Naive thymus-derived CD8-positive, alpha-beta T cell (primary cell): ENCODE measurements around the gene BANP. TPM values are rescaled to one million over a fixed set of nuclear protein-coding genes. Genes with fewer than 3 reads are reported as not detected.
"Not testable (repeated sequence)": the region's sequence is repeated elsewhere in the genome, so short reads cannot be mapped to it uniquely, and the experiment has no call there.

ENCODE experiments used
- ATAC-seq, 2 donors: fragments of 150-1000 bp; cut with Tn5 transposase in 1 of 2; sonication (Bioruptor Pico), chemical (Tn5 transposase) in 1 of 2; 1 replicate in 1 of 2; 2 replicates in 1 of 2; pipeline ENCODE4 v1.10.0; 2021; ENCODE audit warnings: mild to moderate bottlenecking in 2 of 2, moderate library complexity in 2 of 2
- POLR2A ChIA-PET: fragments of 350-600 bp; sonication (Branson Sonifier 250); formaldehyde crosslinking; loops from one replicate; lab custom pipeline; 2021; ENCODE audit warnings: antibody characterized with exemption; lab: Charles Lee
- DNase-seq, 10 donors: peaks; one replicate each; pipeline versions ENCODE4 v3.0.0 to v3.0.0-alpha.2; 2020 to 2022
- H3K27ac Mint-ChIP-seq, 10 donors: one replicate each; pipeline ENCODE4 v1.8.0; 2020 to 2022; ENCODE audit warnings: mild to moderate bottlenecking in 10 of 10, mixed read lengths in 10 of 10, moderate library complexity in 4 of 10, inconsistent platforms in 1 of 10
- H3K27me3 Mint-ChIP-seq, 5 donors: one replicate each; pipeline ENCODE4 v1.8.0; 2021 to 2022; ENCODE audit warnings: mixed read lengths in 5 of 5
- H3K36me3 Mint-ChIP-seq, 3 donors: one replicate each; pipeline ENCODE4 v1.8.0; 2020 to 2022; ENCODE audit warnings: mixed read lengths in 3 of 3, mild to moderate bottlenecking in 2 of 3, inconsistent platforms in 1 of 3
- H3K4me1 Mint-ChIP-seq, 4 donors: one replicate each; pipeline ENCODE4 v1.8.0; 2021 to 2022; ENCODE audit warnings: mixed read lengths in 4 of 4
- H3K4me3 Mint-ChIP-seq, 10 donors: one replicate each; pipeline ENCODE4 v1.8.0; 2020 to 2022; ENCODE audit warnings: mild to moderate bottlenecking in 10 of 10, mixed read lengths in 10 of 10, moderate library complexity in 6 of 10, inconsistent platforms in 1 of 10
- H3K9me3 Mint-ChIP-seq, 9 donors: one replicate each; pipeline ENCODE4 v1.8.0; 2020 to 2022; ENCODE audit warnings: mixed read lengths in 9 of 9, mild to moderate bottlenecking in 3 of 9, inconsistent platforms in 1 of 9, moderate library complexity in 1 of 9
- polyA plus RNA-seq, 3 donors: library from polyadenylated mRNA; unstranded; fragments of 300-500 nt; fragmentation: Illumina TruSeq; gene quantifications; one replicate each; pipeline ENCODE4 v1.2.3, GENCODE V29; 2021
- total RNA-seq, 8 experiments: library from RNA in 2 of 8; stranded (reverse) in 2 of 8; gene quantifications; one replicate each; pipeline ENCODE4 v1.2.3 and lab custom pipeline; 2021 to 2026

The BANP gene
- total and polyA plus RNA-seq, 5 experiments from 2014 or later: 13.4 to 89.4 (median 29.1) TPM

DNA sequence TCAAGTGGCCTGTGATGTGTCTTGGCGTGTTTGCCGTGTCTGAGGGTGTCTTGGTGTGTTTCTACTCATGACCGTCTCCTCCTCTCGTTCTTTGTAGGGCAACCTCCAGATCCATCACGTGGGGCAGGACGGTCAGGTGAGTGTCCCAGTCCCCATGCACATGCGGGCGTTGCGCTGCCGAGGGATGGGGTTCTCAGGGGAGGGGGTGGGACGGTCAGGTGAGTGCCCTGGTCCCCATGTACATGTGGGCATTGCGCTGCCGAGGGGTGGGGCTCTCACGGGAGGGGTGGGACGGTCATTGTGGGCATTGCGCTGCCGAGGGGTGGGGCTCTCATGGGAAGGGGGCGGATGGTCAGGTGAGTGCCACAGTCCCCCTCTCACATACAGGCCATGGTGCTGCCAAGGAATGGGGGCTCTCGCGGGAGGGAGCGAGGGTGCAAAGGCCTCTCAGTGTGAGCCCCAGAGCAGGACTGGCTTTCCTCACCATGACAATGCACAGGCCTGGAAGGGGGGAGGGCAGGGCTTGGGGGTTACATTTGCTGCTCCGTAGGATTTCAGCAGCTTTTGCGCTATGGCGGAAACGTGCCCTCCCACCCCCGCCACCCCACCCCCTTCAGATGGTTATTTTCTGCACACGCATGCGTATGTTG, 86.8 kb downstream of the BANP start:
- H3K9me3 Mint-ChIP-seq, ATAC-seq, H3K27me3 Mint-ChIP-seq, H3K4me3 Mint-ChIP-seq, DNase-seq, H3K27ac Mint-ChIP-seq, POLR2A ChIA-PET: not testable (repeated sequence)
- Mint-ChIP-seq H3K36me3 (peaks cover 0 to 72% (median 11%) of the 10 kb centered on the region in 3 donors), H3K4me1 (peaks cover 0 to 15% (median 4%) of the 10 kb centered on the region in 4 donors)

DNA sequence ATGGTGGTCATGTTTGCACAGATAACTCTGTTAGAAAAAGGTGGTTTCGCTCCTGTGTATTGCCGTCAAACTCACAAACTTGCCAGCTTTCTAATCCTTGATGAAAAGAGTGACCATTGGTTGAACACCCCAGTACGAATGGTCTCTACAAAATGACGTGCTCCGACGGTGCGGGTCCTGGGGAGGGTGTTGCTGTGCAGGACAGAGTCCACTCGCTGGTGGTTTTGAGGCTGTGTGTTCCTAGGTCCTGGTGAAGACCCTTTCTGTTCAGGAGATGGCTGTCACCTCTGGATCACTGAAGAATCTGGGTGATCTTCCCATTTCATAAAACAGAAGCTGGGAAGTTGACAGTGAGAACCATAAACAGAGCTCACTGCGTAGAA, 87.3 kb downstream of the BANP start:
- H3K9me3 Mint-ChIP-seq, DNase-seq, POLR2A ChIA-PET, H3K4me3 Mint-ChIP-seq, H3K27me3 Mint-ChIP-seq, ATAC-seq: not testable (repeated sequence)
- H3K4me1 Mint-ChIP-seq: peaks cover 0 to 20% (median 6%) of the 10 kb centered on the region in 4 donors
- peaks cover 0 to 73% (median 10%) of the 10 kb centered on the region in 3 donors for H3K36me3 Mint-ChIP-seq
- H3K27ac Mint-ChIP-seq: peak overlapping the region in 1 of 10 donors; percentile 75

DNA sequence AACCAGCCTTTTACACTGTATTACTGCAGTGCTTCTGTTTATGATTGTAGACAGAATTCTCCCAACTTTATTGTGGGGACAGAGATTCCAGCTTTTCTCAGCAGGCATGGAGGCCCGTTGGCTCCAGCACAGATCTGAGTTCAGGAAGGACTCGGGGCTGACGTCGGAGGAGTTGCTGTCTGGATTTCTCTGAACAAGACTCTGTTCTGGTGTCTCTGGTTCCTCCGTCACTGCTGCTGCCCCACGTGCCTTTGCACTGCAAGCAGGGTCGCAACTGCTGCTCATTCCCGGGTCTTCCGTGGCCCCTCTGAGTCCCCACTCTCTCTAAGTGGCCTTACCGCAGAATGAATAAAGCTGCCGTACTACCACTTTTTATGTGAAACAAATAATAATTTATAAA, 88.4 kb downstream of the BANP start:
- no peaks in the 10 kb centered on the region for H3K9me3 Mint-ChIP-seq
- no peak overlapping the region for H3K4me3 Mint-ChIP-seq
- H3K27ac Mint-ChIP-seq: peak overlapping the region in 2 of 10 donors; percentile 11 to 65
- no peaks in the 10 kb centered on the region for H3K27me3 Mint-ChIP-seq
- ATAC-seq (no peak), DNase-seq (no peak)
- H3K36me3 Mint-ChIP-seq: peaks cover 0 to 66% (median 10%) of the 10 kb centered on the region in 3 donors
- POLR2A ChIA-PET: no interaction called here
- H3K4me1 Mint-ChIP-seq: peaks cover 0 to 30% (median 6%) of the 10 kb centered on the region in 4 donors

DNA sequence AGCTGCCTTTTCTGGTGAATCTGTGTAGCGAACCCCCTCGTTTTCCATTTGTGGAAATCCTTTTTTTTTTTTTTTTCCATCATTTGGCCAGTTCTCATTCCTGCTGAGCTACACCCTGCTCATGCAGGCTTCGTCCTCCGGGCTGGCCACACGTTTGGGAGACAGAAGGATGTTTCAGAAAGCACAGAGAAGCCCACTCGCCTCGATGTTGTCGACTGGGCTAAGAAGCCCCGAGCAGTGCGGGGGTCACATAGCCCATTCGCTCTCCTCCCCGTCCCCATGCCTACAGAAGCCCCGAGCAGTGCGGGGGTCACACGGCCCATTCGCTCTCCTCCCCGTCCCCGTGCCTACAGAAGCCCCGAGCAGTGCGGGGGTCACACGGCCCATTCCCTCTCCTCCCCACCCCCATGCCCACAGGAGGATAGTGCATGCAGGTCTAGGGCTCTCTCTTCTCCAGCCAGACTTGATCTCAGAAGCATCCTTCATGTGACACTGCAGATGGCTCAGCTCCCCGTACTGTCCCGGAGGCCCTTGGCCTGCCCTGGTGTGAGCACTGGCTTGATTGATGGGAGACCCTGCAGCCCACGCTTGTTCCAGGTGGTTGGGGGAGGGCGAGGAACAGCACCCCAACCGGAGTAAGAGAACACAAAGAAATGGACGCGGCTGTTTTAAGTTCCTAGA, 89.1 kb downstream of the BANP start:
- H3K4me3 Mint-ChIP-seq, H3K9me3 Mint-ChIP-seq, ATAC-seq, H3K27me3 Mint-ChIP-seq, DNase-seq, H3K27ac Mint-ChIP-seq, POLR2A ChIA-PET: not testable (repeated sequence)
- Mint-ChIP-seq H3K4me1 (peaks cover 0 to 34% (median 6%) of the 10 kb centered on the region in 4 donors), H3K36me3 (peaks cover 0 to 64% (median 10%) of the 10 kb centered on the region in 3 donors)

DNA sequence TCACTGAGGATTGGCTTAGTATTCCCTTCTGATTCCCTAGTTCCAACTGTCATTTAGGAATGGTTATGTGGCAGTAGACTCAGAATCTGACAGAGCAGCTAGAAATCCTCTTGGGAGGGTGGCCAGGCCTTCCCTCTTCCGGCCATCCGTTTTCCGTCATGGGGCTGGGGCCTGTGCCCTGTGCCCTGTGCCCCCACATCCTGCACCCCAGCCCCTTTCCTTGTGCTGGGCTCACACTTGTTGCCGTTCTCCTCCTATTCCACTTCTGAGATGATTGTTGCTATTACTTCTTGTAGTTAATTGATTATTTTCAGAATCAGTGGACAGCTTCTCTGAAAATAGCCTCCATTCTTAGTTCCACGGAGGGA, 89.6 kb downstream of the BANP start:
- H3K4me3 Mint-ChIP-seq, ATAC-seq, H3K27me3 Mint-ChIP-seq, H3K9me3 Mint-ChIP-seq, POLR2A ChIA-PET, DNase-seq: not testable (repeated sequence)
- Mint-ChIP-seq H3K4me1 (peaks cover 0 to 39% (median 6%) of the 10 kb centered on the region in 4 donors), H3K27ac (peak overlapping the region in 1 of 10 donors; percentile 53), H3K36me3 (peaks cover 0 to 60% (median 9%) of the 10 kb centered on the region in 3 donors)

DNA sequence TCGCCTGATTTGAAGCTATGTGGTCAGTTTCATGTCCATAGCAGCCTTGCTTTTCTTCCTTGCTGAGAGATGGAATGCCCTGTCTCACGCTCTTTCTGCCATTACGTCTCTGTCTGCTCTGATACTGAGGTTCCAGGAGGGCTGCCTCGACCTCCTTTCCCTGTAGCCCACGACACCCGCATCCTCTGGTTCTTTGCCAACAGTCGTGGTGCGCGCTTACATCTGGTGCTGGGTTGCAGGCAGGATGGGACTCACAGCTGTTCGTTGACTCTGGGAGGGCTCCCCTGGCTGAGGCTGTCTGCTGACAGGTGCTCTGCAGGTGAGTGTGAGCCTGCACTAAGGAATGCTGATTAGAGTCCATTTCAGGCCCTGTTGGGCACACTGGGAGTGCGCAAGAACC, 90.3 kb downstream of the BANP start:
- H3K36me3 Mint-ChIP-seq: peaks cover 0 to 57% (median 3%) of the 10 kb centered on the region in 3 donors
- H3K27ac Mint-ChIP-seq: peak overlapping the region in 2 of 10 donors; percentile 52 to 53
- peaks cover 0 to 44% (median 6%) of the 10 kb centered on the region in 4 donors for H3K4me1 Mint-ChIP-seq
- H3K27me3 Mint-ChIP-seq, ATAC-seq, POLR2A ChIA-PET, H3K4me3 Mint-ChIP-seq, DNase-seq, H3K9me3 Mint-ChIP-seq: not testable (repeated sequence)

DNA sequence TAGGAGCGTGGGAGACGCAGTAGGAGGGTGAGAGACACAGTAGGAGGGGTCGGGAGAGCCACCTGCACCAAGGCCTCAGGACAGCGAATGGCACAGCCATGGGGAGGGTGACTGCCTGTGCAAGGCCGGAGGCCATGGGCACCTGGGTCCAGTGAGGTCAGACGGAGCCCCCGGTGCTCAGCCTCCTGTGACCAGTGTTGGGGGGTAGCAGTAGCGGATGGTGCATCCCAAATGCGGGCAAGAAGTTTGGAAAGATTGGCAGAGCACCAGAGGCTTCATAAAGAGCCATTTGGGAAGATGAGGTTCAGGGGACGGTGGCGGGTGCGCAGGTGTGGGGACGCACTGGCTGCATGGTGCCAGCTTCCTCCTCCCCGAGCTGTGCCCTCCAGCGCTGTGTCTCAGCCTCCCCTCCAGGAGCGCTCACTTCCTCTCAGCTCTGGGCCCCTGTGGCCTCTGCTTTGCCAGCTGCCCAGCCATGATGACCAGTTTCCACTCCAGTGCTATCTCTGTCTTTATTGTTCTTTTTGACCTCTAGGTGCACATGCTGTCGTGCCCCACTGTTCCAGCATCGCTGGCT, 90.8 kb downstream of the BANP start:
- DNase-seq, POLR2A ChIA-PET, ATAC-seq, H3K9me3 Mint-ChIP-seq, H3K27me3 Mint-ChIP-seq, H3K4me3 Mint-ChIP-seq: not testable (repeated sequence)
- H3K36me3 Mint-ChIP-seq: peaks cover 0 to 55% (median 2%) of the 10 kb centered on the region in 3 donors
- H3K4me1 Mint-ChIP-seq: peaks cover 0 to 44% (median 6%) of the 10 kb centered on the region in 4 donors
- H3K27ac Mint-ChIP-seq: peak overlapping the region in 2 of 10 donors; percentile 53 to 78

DNA sequence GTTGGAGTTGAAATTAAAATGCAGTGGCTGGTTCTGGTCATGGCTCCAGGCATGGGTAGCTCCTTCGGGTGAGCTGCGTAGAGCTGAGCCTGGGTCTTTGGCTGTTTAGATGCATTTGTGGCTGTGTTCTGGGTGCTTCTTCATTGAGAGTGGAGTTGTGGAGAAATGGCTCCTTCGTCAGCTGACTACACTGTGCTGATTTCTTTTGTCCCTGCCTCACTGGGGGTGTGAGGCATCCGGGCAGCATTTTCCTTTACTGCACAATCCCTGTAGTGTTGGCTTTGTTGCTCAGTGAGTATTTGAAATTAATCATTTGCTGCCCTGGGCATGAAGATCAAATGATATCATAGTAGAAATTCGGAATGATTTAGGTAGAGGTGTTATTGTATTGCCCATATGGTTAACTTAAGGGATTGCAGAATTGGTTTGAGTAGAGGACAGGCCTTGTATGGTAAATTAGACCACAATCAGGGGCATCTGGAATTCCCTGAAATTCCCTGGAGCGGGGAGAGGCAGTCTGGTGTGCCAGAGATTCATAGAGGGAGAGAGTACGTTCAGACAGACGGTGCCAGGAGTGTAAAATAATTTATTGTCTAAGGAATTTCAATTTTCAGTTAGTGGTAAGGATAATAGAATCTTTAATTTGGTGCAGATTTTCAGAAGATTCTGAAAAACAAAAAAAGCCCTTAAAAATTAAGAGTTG, 92.1 kb downstream of the BANP start:
- H3K4me3 Mint-ChIP-seq, ATAC-seq, H3K27me3 Mint-ChIP-seq, H3K9me3 Mint-ChIP-seq, DNase-seq, POLR2A ChIA-PET: not testable (repeated sequence)
- Mint-ChIP-seq H3K36me3 (peaks cover 8 to 57% (median 10%) of the 10 kb centered on the region in 3 donors), H3K27ac (peak overlapping the region in 2 of 10 donors; percentile 0 to 15), H3K4me1 (peaks cover 0 to 51% (median 9%) of the 10 kb centered on the region in 4 donors)

DNA sequence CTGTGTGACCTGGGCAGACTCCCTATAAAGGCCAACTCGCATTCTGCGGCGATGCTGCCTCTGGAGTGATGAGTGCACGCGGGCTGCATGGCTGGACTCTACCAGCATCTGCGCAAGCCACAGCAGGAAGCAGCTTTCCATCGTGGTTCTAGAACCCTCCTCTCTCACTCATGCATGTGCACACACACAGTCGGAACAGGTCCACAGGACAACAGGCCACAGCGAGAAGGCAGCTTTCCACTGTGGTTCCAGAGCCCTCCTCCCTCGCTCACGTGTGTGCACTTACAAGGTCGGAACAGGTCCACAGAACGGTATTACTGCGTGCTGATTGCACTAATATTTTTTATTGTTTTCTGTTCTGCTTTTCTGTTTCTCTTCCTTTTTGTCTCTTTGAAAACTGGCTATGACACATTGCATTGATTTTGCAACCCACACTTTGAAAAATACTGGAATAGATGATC, 92.9 kb downstream of the BANP start:
- not testable (repeated sequence) for H3K4me3 Mint-ChIP-seq

DNA sequence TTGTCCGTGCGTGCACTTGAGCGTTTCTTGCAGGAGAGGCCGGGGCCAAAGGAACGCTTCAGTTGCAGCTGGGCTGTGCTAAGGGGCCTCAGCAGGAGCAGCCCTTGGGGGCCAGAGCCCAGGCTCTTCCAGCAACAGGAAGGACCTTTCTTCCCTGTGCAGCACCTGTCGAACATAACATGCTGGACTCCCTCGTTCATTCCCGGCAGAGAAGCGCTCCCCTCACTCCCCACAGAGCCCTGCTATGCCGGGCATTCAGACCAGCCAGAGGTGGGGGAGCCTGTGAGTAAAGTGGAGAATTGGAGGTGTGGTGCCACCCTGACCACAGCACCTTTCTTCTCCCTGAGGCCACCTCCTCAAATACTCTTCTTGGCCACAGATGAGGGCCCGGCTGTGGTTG, 94.1 kb downstream of the BANP start:
- DNase-seq, H3K4me3 Mint-ChIP-seq, H3K9me3 Mint-ChIP-seq, POLR2A ChIA-PET, H3K27me3 Mint-ChIP-seq, ATAC-seq: not testable (repeated sequence)
- H3K36me3 Mint-ChIP-seq: peaks cover 12 to 67% (median 14%) of the 10 kb centered on the region in 3 donors
- H3K27ac Mint-ChIP-seq: peak overlapping the region in 2 of 10 donors; percentile 66 to 86
- peaks cover 0 to 60% (median 9%) of the 10 kb centered on the region in 4 donors for H3K4me1 Mint-ChIP-seq

More for the DNA sequence above, 92.9 kb downstream of the BANP start:
- Mint-ChIP-seq H3K36me3 (peaks cover 12 to 62% (median 12%) of the 10 kb centered on the region in 3 donors), H3K4me1 (peaks cover 0 to 56% (median 9%) of the 10 kb centered on the region in 4 donors), H3K27ac (peak overlapping the region in 1 of 10 donors; percentile 32)
- POLR2A ChIA-PET, H3K9me3 Mint-ChIP-seq, H3K27me3 Mint-ChIP-seq: not testable (repeated sequence)
- DNase-seq (peak in 1 of 10 donors; percentile 33), ATAC-seq (peak in 1 of 2 donors; percentile 43)

DNA sequence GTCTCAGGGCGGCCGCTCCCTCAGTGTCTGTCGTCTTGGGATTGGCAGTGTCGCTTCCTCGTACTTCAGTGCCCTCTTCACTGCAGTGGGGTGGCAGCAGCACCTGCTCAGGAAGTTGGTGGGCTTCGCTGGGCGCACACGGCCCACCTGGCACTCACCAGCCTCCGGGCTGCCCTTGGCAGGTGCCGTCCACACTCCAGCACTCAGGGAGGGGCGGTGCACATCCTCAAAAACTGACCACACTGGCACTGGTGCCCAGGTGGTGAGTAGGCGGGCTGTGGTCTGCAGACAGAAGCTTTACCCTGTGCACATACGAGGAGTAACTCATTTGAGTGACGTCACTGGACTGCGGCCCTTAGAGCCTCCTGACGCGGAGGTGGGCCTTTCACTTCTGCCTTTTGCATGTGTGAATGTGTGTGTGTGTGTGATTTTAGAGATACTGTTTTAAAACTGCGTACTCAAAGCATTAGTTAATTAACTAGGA, 94.6 kb downstream of the BANP start:
- Mint-ChIP-seq H3K27ac (peak overlapping the region in 3 of 10 donors; percentile 44 to 86 (median 66)), H3K9me3 (no peaks in the 10 kb centered on the region), H3K4me3 (peak overlapping the region in 1 of 10 donors; percentile 58), H3K4me1 (peaks cover 0 to 60% (median 9%) of the 10 kb centered on the region in 4 donors), H3K36me3 (peaks cover 12 to 68% (median 16%) of the 10 kb centered on the region in 3 donors), H3K27me3 (no peaks in the 10 kb centered on the region)
- POLR2A ChIA-PET: no interaction called here
- ATAC-seq: peak in 1 of 2 donors; percentile 71
- peak in 3 of 10 donors; percentile 5 to 72 (median 56) for DNase-seq

DNA sequence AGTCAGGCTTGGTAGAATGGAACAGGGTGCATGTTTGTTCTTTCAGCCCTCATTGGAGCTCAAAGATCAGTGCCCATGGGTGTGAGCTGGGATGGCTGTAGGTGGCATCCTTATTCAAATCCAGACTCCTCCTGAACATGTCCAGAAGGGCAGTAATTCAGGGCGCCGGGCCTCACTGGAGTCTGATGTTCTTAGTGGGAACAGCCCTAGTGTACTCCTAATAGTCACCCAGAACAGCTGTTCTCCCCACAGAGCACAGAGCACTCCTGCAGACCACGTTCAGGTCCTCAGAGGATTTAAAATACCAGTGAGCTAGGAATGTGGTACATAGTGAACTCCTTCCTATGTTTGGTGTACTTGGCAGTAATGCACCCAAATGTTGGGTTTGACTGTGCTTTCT, 96.2 kb downstream of the BANP start:
- Mint-ChIP-seq H3K27me3 (no peaks in the 10 kb centered on the region), H3K27ac (peak overlapping the region in 3 of 10 donors; percentile 19 to 67 (median 64)), H3K9me3 (no peaks in the 10 kb centered on the region), H3K36me3 (peaks cover 12 to 65% (median 24%) of the 10 kb centered on the region in 3 donors), H3K4me1 (peaks cover 0 to 50% (median 4%) of the 10 kb centered on the region in 4 donors), H3K4me3 (no peak overlapping the region)
- ATAC-seq: no peak
- POLR2A ChIA-PET: no interaction called here
- DNase-seq: no peak
